Caco-2 (cell line): ENCODE measurements around the gene SEPTIN11. TPM values are rescaled to one million over a fixed set of nuclear protein-coding genes. Genes with fewer than 3 reads are reported as not detected.

Experiments
- BruUV-seq: library from RNA; stranded (reverse); fragments of 400-500 nt; replicated peaks from 2 replicates; lab custom pipeline; 2021; lab: Mats Ljungman, UMichigan
- CTCF ChIA-PET: fragments of 300-600 bp; sonication (Branson Sonifier 250); formaldehyde crosslinking; loops from one replicate; lab custom pipeline; 2022; ENCODE audit warnings: antibody characterized with exemption; lab: Charles Lee
- POLR2A ChIA-PET: fragments of 300-600 bp; sonication (Branson Sonifier 250); formaldehyde crosslinking; loops from one replicate; lab custom pipeline; 2022; ENCODE audit warnings: antibody characterized with exemption; lab: Charles Lee
- DNase-seq, 2 experiments: peaks; one replicate each; pipeline versions ENCODE4 v3.0.0 to v3.0.0-alpha.2; 2020 to 2022
- H3K27me3 ChIP-seq: replicated peaks from 2 replicates; pipeline ENCODE4 v1.6.0; 2011; ENCODE audit warnings: low read length; ENCODE audit not compliant: control insufficient read depth, insufficient read depth
- H3K36me3 ChIP-seq: 2 replicates; pipeline ENCODE4 v1.5.1; 2011; ENCODE audit warnings: low read length; ENCODE audit not compliant: control insufficient read depth, insufficient read depth
- H3K4me1 ChIP-seq: fragments of 250-450 bp; sonication (Bioruptor Pico); 2 replicates; pipeline ENCODE4 v1.5.1; 2020; ENCODE audit warnings: mild to moderate bottlenecking
- H3K4me3 ChIP-seq: 2 replicates; pipeline ENCODE4 v1.5.1; 2011; ENCODE audit warnings: low read depth, mild to moderate bottlenecking, control low read depth, low read length
- H3K9me3 ChIP-seq: fragments of 250-450 bp; sonication (Bioruptor Pico); 2 replicates; pipeline ENCODE4 v1.5.1; 2020; ENCODE audit warnings: mild to moderate bottlenecking, moderate library complexity
- H3K27ac Mint-ChIP-seq: one replicate; pipeline ENCODE4 v1.8.0; 2022; ENCODE audit warnings: mixed read lengths; ENCODE audit not compliant: unreplicated experiment
- H3K27me3 Mint-ChIP-seq: one replicate; pipeline ENCODE4 v1.8.0; 2022; ENCODE audit warnings: mixed read lengths; ENCODE audit not compliant: insufficient read depth, unreplicated experiment
- H3K36me3 Mint-ChIP-seq: one replicate; pipeline ENCODE4 v1.8.0; 2022; ENCODE audit warnings: mild to moderate bottlenecking, mixed read lengths; ENCODE audit not compliant: insufficient read depth, unreplicated experiment
- H3K4me1 Mint-ChIP-seq: one replicate; pipeline ENCODE4 v1.8.0; 2022; ENCODE audit warnings: low read depth, mixed read lengths; ENCODE audit not compliant: unreplicated experiment
- H3K4me3 Mint-ChIP-seq: one replicate; pipeline ENCODE4 v1.8.0; 2022; ENCODE audit warnings: mild to moderate bottlenecking, moderate library complexity, mixed read lengths; ENCODE audit not compliant: unreplicated experiment
- H3K9me3 Mint-ChIP-seq: one replicate; pipeline ENCODE4 v1.8.0; 2022; ENCODE audit warnings: mixed read lengths; ENCODE audit not compliant: unreplicated experiment
- intact Hi-C: fragments of 100-400 bp; cut with micrococcal nuclease; formaldehyde crosslinking; loops from one replicate; pipeline ENCODE4 v1.10.0; 2022; ENCODE audit not compliant: unreplicated experiment
- total RNA-seq: library from RNA; stranded (reverse); gene quantifications from 2 replicates; pipeline ENCODE4 v1.2.3, GENCODE V29; 2022
- TF ChIP-seq, protein P1 (sequence below), 2 experiments: fragments of 200-600 bp in 1 of 2; IDR thresholded peaks; 1 replicate in 1 of 2; 2 replicates in 1 of 2; pipeline versions ENCODE4 v1.5.1 to v1.8.0; 2011 to 2022; ENCODE audit warnings: antibody characterized with exemption in 1 of 2, control low read depth in 1 of 2, inconsistent platforms in 1 of 2, low read depth in 1 of 2, low read length in 1 of 2, mild to moderate bottlenecking in 1 of 2, moderate library complexity in 1 of 2; ENCODE audit not compliant: insufficient read depth in 1 of 2, severe bottlenecking in 1 of 2, unreplicated experiment in 1 of 2

The SEPTIN11 gene
- total RNA-seq, 1 experiment from 2014 or later = 127 TPM

DNA sequence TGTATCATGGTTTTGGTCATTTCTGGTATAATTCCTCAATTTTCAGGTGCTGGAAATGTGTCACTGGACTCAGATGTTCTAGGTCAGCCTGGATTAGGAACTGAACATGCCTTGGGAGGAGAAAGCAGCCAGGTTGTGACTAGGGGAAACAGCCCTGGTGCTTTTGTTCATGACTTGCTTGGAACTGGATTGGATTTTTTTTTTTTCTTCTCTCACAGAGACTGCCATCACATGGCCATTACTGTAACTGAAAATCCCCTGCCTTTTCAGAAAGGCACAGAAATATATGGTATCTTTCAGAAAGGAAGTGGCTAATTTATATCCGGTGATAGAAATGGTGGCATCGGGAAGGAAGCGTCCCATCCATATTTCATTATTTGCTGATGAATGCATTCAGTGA, 34.6 kb downstream of the SEPTIN11 start:
- no peak overlapping the region for H3K27ac Mint-ChIP-seq
- intact Hi-C loops = loop anchor here (1.0 kb wide), 1 partner anchor 34 kb away; no protein-coding TSS in a partner anchor
- Histone ChIP-seq H3K36me3 (no peaks in the 10 kb centered on the region), H3K9me3 (no peaks in the 10 kb centered on the region), H3K4me1 (peaks cover 22% of the 10 kb centered on the region), H3K27me3 (no peaks in the 10 kb centered on the region), H3K4me3 (no peak overlapping the region)
- POLR2A ChIA-PET = no interaction called here
- no peak for DNase-seq
- peaks cover 3% of the 10 kb centered on the region for H3K9me3 Mint-ChIP-seq
- BruUV-seq = no TSS peak
- CTCF ChIA-PET = interaction anchor here (0.6 kb wide), 1 partner anchor 35 kb away, joined by 3 read pairs; the partner anchor contains the start of gene SEPTIN11
- peaks cover 12% of the 10 kb centered on the region for H3K36me3 Mint-ChIP-seq
- H3K4me1 Mint-ChIP-seq = peaks cover 35% of the 10 kb centered on the region
- no peak overlapping the region for H3K4me3 Mint-ChIP-seq
- TF ChIP-seq, protein P1, sequence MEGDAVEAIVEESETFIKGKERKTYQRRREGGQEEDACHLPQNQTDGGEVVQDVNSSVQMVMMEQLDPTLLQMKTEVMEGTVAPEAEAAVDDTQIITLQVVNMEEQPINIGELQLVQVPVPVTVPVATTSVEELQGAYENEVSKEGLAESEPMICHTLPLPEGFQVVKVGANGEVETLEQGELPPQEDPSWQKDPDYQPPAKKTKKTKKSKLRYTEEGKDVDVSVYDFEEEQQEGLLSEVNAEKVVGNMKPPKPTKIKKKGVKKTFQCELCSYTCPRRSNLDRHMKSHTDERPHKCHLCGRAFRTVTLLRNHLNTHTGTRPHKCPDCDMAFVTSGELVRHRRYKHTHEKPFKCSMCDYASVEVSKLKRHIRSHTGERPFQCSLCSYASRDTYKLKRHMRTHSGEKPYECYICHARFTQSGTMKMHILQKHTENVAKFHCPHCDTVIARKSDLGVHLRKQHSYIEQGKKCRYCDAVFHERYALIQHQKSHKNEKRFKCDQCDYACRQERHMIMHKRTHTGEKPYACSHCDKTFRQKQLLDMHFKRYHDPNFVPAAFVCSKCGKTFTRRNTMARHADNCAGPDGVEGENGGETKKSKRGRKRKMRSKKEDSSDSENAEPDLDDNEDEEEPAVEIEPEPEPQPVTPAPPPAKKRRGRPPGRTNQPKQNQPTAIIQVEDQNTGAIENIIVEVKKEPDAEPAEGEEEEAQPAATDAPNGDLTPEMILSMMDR (IDR thresholded peaks at IDR 0.05; ENCODE audit: insufficient read depth in 1 of 2, low read depth in 1 of 2, low read length in 1 of 2, severe bottlenecking in 1 of 2, unreplicated experiment in 1 of 2) = peak; percentile 9 to 12
- H3K27me3 Mint-ChIP-seq = no peaks in the 10 kb centered on the region

DNA sequence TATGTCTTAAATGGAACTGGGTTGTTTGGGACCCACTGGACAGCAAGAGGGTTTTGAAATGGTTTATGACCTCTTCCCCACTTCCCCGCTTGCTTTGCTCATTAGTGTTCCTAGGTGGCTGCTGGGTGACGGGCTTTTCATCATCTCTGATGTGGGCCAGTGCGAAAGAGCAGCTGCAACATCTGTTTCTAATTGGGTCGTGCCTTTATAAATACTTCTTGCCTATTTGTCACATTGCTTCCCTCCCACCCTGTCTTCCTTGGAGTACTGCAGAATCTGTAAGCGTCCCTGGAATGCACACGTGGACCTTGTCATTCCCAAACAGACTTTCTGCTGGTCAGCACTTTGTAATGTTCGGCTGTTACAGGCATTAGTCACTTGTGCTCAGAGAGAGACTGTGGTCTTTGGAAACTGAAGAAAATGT, 35.2 kb downstream of the SEPTIN11 start:
- Mint-ChIP-seq H3K27ac (no peak overlapping the region), H3K9me3 (no peaks in the 10 kb centered on the region), H3K27me3 (no peaks in the 10 kb centered on the region), H3K36me3 (peaks cover 12% of the 10 kb centered on the region), H3K4me1 (peaks cover 31% of the 10 kb centered on the region), H3K4me3 (no peak overlapping the region)
- H3K27me3 ChIP-seq = no peaks in the 10 kb centered on the region
- POLR2A ChIA-PET = no interaction called here
- H3K4me3 ChIP-seq = no peak overlapping the region
- peak; percentile 38 to 41 for DNase-seq
- no peaks in the 10 kb centered on the region for H3K9me3 ChIP-seq
- BruUV-seq = no TSS peak
- CTCF ChIA-PET = interaction anchor here (0.6 kb wide), 1 partner anchor 35 kb away, joined by 3 read pairs; the partner anchor contains the start of gene SEPTIN11
- peaks cover 19% of the 10 kb centered on the region; the same call in 1 of the 2 replicates for H3K4me1 ChIP-seq
- no peaks in the 10 kb centered on the region for H3K36me3 ChIP-seq
- TF ChIP-seq, protein P1 (IDR thresholded peaks at IDR 0.05; ENCODE audit: insufficient read depth in 1 of 2, low read depth in 1 of 2, low read length in 1 of 2, severe bottlenecking in 1 of 2, unreplicated experiment in 1 of 2) = no peak
- intact Hi-C loops = loop anchor here (1.0 kb wide), 1 partner anchor 34 kb away; no protein-coding TSS in a partner anchor

DNA sequence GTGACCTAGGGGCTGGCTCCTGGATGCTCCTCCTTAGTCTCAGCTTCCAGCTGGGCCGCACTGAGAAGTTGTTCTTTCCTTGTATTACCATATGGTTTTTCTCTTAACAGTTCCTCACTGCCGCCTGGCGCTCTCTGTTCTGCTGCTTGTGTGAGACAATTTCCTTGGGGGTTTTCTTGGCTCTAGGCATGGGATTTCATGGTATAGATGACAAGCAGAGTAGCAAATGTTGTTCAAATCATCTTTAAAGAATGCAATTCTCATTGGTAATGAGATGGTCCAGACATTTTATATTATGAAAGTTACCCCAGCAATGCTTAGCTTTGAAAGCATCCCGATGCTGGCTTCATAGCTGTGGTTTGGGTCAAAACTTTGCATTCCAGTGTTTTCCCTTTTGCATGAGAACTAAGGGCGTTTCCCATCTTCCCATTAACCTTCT, 37.6 kb downstream of the SEPTIN11 start:
- H3K27me3 ChIP-seq = no peaks in the 10 kb centered on the region
- TF ChIP-seq, protein P1 (IDR thresholded peaks at IDR 0.05; ENCODE audit: insufficient read depth in 1 of 2, low read depth in 1 of 2, low read length in 1 of 2, severe bottlenecking in 1 of 2, unreplicated experiment in 1 of 2) = no peak
- no peaks in the 10 kb centered on the region for H3K36me3 ChIP-seq
- H3K4me3 ChIP-seq = no peak overlapping the region
- H3K9me3 ChIP-seq = no peaks in the 10 kb centered on the region
- CTCF ChIA-PET = interaction anchor here (0.6 kb wide), 1 partner anchor 60 kb away, joined by 3 read pairs; no protein-coding TSS in a partner anchor
- POLR2A ChIA-PET = no interaction called here
- Mint-ChIP-seq H3K4me1 (peaks cover 30% of the 10 kb centered on the region), H3K27ac (no peak overlapping the region), H3K27me3 (no peaks in the 10 kb centered on the region), H3K9me3 (no peaks in the 10 kb centered on the region), H3K4me3 (no peak overlapping the region), H3K36me3 (peaks cover 11% of the 10 kb centered on the region)
- no peak for DNase-seq
- H3K4me1 ChIP-seq = peaks cover 19% of the 10 kb centered on the region; the same call in 1 of the 2 replicates
- no TSS peak for BruUV-seq
- intact Hi-C loops = no loop called here
